HG03558 (cell line): ENCODE data around the gene TCERG1L.
"Not testable (repeated sequence)": the region's sequence is repeated elsewhere in the genome, so short reads cannot be mapped to it uniquely, and the experiment has no call there.

Experiments
- ATAC-seq: cut with Tn5 transposase; IDR thresholded peaks from one replicate; pipeline ENCODE4 v1.9.1; 2021; ENCODE audit warnings: moderate number of reproducible peaks; ENCODE audit not compliant: unreplicated experiment; ENCODE audit errors: extremely low read depth

Gene TCERG1L, protein sequence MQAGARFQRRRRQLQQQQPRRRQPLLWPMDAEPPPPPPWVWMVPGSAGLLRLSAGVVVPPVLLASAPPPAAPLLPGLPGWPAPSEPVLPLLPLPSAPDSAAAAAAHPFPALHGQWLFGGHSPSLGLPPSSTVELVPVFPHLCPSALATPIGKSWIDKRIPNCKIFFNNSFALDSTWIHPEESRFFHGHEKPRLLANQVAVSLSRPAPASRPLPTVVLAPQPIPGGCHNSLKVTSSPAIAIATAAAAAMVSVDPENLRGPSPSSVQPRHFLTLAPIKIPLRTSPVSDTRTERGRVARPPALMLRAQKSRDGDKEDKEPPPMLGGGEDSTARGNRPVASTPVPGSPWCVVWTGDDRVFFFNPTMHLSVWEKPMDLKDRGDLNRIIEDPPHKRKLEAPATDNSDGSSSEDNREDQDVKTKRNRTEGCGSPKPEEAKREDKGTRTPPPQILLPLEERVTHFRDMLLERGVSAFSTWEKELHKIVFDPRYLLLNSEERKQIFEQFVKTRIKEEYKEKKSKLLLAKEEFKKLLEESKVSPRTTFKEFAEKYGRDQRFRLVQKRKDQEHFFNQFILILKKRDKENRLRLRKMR

DNA sequence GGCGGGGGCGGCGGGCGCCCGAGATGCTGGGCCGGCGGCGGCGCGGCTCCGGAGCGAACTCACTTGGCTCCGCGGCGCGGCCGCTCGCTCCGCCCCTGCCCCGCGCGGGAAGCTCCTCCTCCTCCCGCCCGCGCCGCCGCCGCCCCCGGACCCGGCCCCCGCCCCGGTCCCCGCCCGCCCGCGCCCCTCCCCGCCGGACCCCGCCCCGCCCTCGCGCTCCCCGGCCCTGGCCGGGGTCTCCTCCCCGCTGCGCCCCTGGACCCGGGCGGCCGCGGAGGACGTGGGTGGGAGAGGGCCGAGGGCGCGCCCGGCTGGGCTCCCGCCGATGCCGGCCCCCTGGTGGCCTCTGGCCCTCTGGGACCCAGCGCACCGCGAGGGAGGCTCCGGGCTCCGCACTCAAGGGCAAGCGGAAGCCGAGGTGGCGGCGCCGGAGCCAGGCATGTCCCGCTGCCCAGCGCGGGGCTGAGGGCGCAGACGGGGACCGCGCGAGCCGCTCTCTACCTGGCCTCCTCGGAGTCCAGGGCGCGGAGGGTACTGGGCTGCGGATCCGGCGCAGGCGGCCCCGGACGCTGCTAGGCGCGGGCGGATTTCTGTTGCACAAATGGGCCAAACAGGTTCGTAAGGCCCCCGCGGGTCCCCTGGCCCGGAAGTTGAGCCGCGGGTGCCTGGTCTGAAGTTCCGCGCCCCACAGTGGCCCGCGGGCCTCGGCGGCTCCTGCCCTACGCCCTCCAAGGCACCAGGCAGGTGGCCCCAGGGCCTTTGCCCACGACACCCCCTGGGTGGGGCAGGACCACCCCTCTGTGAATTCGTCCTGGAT is at the start of gene TCERG1L:
Gene TCERG1L, minus strand, starts transcription at position 61 of the 817 bp plus-strand sequence. CDS start 86 bp downstream, outside the sequence.
- ATAC-seq: no peak

GRCh38 chr10:131358741-131359442 is 47.4 kb upstream of the TCERG1L start:
- ATAC-seq: no peak

DNA sequence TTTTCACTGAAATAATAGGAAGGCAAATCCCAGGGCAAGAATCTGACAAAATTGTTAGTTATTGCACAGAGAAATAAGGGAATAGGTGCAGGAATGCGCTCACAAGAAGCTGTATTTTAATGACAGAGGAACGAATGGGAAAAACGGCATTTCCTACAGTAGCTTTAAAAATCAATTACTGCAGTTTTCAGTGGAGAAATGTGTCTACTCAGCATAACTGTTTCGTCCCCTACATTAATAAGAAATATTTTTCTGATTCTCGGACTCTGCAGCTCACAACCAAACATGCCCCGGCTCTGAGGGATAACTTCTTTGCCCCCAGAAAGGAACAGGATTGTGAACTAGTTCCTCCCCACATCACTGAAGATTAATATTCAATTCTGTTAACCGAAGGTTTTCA is 44.9 kb upstream of the TCERG1L start:
- no peak for ATAC-seq

DNA sequence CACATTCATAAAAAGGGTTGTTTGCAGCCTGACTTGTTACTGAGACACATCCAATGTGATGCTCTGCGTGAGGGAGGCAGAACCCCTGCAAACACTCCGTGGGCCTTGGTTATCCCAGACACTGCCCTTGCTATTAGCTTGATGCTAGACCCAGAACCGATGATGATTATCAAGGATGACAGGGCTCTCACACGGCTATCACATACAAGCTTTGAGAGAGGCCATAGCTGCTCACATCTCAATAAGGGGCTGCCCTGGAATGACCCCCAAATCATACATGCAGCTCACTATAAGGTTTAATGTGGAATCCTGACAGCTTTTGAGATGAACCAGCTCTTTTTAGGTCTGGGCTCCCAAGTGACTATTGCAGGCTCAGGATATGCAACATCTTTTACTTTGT is 44.4 kb upstream of the TCERG1L start:
- ATAC-seq: no peak

GRCh38 chr10:131355056-131355455 is 43.5 kb upstream of the TCERG1L start:
- ATAC-seq: no peak

DNA sequence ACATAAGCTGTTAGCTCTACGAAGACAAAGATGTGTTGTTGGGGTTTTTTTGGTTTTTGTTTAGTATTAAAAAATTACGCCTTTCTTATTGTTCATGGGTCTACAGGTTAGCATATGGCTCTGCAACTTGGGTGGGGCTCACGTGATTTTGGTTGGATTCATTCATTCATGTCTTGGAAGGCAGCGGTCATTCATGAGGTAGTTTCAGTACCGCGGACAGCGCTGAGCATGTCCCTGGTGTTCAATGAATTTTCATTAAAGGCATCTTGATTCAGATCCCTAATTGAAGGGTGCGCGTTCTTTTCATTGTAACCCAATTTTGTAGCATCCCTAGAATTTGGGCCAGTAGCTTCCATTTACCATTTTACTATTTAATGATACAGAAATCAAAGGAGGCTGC is 42.9 kb upstream of the TCERG1L start:
- no peak for ATAC-seq

- ATAC-seq: no peak
These were observed 41.3 kb upstream of the TCERG1L start for GRCh38 chr10:131352765-131353290.

- no peak for ATAC-seq
These were observed 39.1 kb upstream of the TCERG1L start for GRCh38 chr10:131350660-131351059.

GRCh38 chr10:131350245-131350644 is 38.7 kb upstream of the TCERG1L start:
- ATAC-seq: no peak

DNA sequence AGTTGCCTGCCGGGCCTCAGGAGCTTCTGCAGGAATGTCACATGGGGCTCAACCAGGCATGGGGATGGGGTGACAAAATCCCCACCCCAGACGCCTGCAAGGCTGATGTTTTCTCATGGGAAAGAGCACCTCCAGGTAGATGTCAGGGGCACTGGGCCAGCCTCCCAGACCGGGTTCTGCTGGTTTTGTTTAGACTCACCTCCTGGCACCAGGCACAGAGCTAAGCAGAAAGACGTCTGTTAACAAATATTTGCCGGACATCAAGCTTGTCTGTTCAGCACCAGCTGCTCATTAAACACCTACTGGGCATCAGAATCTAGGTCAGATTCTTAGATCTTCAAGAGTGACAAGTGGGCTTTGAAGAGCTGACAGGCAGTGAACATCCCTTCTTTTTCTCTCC is 34.9 kb upstream of the TCERG1L start:
- ATAC-seq: no peak

GRCh38 chr10:131345691-131346090 is 34.2 kb upstream of the TCERG1L start:
- no peak for ATAC-seq

DNA sequence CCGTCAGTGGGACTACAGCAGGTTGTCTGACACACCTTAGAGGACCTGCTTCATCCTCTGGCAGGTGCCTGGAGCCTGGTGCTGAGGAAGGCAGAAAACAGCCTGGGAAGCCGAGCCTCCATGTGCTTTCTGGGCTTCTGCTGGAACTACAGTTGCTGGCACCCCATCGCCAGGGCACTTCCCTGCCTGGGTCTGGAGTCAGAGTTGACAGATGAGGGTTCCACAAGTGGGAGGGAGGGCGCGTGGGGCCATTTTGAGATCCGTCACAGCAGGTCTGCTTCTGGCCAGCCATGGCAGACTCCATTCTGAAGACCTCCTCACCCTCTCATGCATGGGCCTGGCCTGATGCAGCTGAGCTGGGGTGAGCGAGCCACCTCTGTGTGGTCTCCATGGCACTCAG is 33.2 kb upstream of the TCERG1L start:
- ATAC-seq: no peak

GRCh38 chr10:131337741-131338140 is 26.2 kb upstream of the TCERG1L start:
- ATAC-seq: no peak

GRCh38 chr10:131332821-131333220 is 21.3 kb upstream of the TCERG1L start:
- no peak for ATAC-seq

GRCh38 chr10:131323880-131324279 is 12.4 kb upstream of the TCERG1L start:
- ATAC-seq: no peak

DNA sequence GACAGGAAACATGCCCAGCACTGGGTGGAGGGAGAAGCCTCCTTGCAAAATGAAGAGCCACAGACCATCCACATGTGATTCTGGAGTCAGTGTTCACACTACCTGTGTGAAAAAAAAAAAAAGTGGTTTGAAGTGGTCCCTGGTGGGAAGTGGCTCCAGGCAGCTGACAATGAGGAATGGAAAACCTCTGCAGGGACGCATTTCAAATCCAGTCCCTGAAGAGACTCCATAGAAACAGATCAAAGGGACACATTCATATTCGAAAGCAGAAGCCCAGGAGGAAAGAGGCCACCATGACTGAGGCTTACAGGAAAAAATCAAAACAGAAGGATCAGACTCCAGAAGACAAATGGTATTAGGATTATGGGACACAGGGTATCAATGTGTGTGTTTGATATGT is 11.5 kb upstream of the TCERG1L start:
- no peak for ATAC-seq

DNA sequence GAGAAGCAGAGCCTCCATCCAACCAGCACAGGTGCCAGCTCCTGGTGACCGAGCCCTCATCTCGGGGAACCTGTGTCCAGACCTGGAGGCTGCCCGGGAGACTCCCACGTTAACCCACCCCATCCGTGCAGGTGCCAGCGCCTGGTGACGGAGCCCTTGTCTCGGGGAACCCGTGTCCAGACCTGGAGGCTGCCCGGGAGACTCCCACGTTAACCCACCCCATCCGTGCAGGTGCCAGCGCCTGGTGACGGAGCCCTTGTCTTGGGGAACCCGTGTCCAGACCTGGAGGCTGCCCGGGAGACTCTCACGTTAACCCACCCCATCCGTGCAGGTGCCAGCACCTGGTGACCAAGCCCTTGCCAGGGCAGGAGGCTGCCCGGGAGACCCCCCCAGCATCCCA is 11.1 kb upstream of the TCERG1L start:
- ATAC-seq: not testable (repeated sequence)

DNA sequence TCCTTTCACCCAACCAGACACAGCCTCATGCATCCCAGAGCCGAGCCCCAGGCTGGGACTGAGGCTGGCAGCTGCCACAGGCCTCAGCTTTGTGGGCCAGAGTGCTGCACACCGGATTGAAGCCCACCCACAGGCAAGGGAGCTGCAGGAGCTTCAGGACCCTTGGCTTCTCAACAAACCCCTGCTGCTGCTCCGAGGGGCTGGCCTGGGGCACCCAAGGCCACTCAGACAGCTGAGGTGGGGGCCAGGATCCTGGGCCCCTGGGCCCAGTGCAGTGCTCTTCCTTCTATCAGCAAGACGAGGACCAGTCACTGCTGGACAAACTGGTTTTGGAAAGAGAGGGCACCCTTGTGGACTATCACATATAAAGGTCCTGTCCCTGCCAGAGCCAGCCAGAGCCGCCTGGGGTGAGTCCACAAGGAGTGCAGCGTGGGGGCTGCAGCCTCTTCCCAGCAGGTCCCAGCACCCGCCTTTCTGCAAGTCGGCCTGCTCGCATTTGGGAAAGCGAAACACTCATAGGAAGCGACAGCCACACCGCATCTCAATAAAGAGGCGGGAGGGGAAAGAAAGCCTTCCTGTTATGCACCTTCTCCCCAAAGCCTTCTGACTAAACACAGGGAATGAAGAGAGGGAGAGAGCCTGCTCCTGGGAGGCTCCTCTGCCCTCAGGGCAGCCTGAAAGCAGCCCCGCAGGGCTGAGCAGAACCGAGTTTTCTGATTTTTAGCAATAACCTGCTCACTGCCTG is 9.5 kb upstream of the TCERG1L start:
- ATAC-seq: no peak

DNA sequence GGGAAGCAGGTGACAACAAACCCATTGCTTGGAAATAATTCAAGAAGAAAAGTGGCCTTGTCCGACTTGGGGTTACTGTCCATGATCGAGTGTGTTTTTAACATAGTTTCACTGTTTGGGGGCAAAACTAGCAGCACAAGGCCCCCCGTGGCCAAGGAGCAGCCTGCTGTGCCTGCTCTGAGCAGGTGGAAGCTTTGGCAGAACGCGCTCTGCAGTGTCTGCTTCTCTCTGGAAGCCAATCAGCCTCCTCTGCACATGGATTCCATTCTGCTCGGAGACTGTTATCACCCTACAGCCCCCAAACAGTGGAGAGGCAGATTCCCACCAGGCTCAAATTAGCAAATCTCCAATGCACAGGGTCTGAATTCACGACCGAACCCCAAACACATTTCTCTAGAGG is 7.3 kb upstream of the TCERG1L start:
- no peak for ATAC-seq

DNA sequence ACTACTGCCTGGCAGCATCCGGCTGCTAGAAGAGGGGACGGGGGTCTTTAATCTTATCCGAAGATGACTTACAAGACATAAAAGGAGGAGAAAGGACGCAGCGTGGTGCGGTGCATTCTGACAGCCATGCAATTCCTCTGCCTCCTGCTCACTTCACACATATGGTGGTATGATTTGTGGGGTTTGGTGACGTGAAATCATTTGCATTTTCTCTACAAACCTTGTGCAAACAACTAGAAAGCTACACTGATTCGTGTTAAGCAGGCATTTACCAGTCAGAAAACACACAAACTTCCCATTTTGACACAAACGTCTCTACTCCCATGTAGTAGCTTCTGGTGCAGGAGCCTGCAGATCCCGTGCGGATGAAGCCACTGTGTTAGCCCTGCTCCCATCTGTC is 6.8 kb upstream of the TCERG1L start:
- no peak for ATAC-seq
